Testis (tissue), 3 donors: ENCODE measurements around the gene OVCH2. TPM values are rescaled to one million over a fixed set of nuclear protein-coding genes. Genes with fewer than 3 reads are reported as not detected.

Experiments
- DNase-seq: peaks from one replicate; pipeline ENCODE4 v3.0.0-alpha.2; 2019
- H3K27ac ChIP-seq, 2 donors: fragments of 200-600 bp; sonication (generic); one replicate each; pipeline ENCODE4 v1.5.1; 2019
- H3K27me3 ChIP-seq: fragments of 200-600 bp; sonication (generic); one replicate; pipeline ENCODE4 v1.5.1; 2019
- H3K36me3 ChIP-seq: fragments of 200-600 bp; sonication (generic); one replicate; pipeline ENCODE4 v1.5.1; 2017; ENCODE audit warnings: low read depth; ENCODE audit errors: missing control alignments
- H3K4me1 ChIP-seq: fragments of 200-600 bp; sonication (generic); one replicate; pipeline ENCODE4 v1.5.1; 2019
- H3K4me3 ChIP-seq, 2 donors: fragments of 200-600 bp; sonication (generic); one replicate each; pipeline ENCODE4 v1.5.1; 2017 to 2019
- H3K9me3 ChIP-seq: fragments of 200-600 bp; sonication (generic); one replicate; pipeline ENCODE4 v1.5.1; 2017
- CTCF ChIP-seq, 3 experiments: fragments of 450-650 bp in 2 of 3; fragments of 200-600 bp in 1 of 3; sonication (generic) in 1 of 3; IDR thresholded peaks; one replicate each; pipeline ENCODE4 v1.5.1; 2016 to 2019; ENCODE audit warnings: antibody characterized with exemption in 3 of 3, mild to moderate bottlenecking in 2 of 3, moderate library complexity in 1 of 3
- POLR2A ChIP-seq: fragments of 450-650 bp; IDR thresholded peaks from one replicate; pipeline ENCODE4 v1.6.1; 2017; ENCODE audit warnings: antibody characterized with exemption, mild to moderate bottlenecking, moderate library complexity
- WGBS, 2 donors: methylation state at CpG; one replicate each; pipeline ENCODE4 v1.1.5; 2018; 5-methylcytosine and 5-hydroxymethylcytosine counted together
- intact Hi-C: fragments of 100-400 bp; cut with DNase I; formaldehyde crosslinking; loops from one replicate; pipeline ENCODE4 v1.15.1; 2023; ENCODE audit warnings: low total_unique reads
- polyA plus RNA-seq: library from polyadenylated mRNA; stranded (reverse); fragments of 350-450 nt; fragmentation: Illumina TruSeq; extraction: RNeasy Lipid Tissue Mini Kit (QIAGEN cat#74804); gene quantifications from one replicate; pipeline ENCODE4 v1.2.3, GENCODE V29; 2014; ENCODE audit warnings: low read depth, low replicate concordance; ENCODE audit not compliant: insufficient read depth
- total RNA-seq, 2 donors: library from RNA; depleted of rRNA; stranded (reverse); fragments of >200 nt; gene quantifications; one replicate each; pipeline ENCODE4 v1.2.3, GENCODE V29; 2016

The OVCH2 gene
- total and polyA plus RNA-seq, 3 donors from 2014 or later = 0.39 to 0.80 (median 0.68) TPM

GRCh38 chr11:7668911-7669310 is 37.4 kb downstream of the OVCH2 start:
- H3K9me3 ChIP-seq = no peaks in the 10 kb centered on the region
- H3K27ac ChIP-seq = peak overlapping the region in 1 of 2 donors; percentile 35
- H3K27me3 ChIP-seq = no peaks in the 10 kb centered on the region
- H3K4me3 ChIP-seq = no peak overlapping the region
- intact Hi-C loops = no loop called here
- TF ChIP-seq CTCF (IDR thresholded peaks at IDR 0.05) (no peak), POLR2A (no peak)
- H3K36me3 ChIP-seq = no peaks in the 10 kb centered on the region
- no peak for DNase-seq
- H3K4me1 ChIP-seq = peaks cover 25% of the 10 kb centered on the region
- WGBS, 2 donors = 69 to 75% methylated on average over 5 of the region's 5 CpGs

GRCh38 chr11:7668464-7668863 is 37.8 kb downstream of the OVCH2 start:
- TF ChIP-seq POLR2A = no peak
- no peak for TF ChIP-seq CTCF (IDR thresholded peaks at IDR 0.05)
- Histone ChIP-seq H3K27me3 (no peaks in the 10 kb centered on the region), H3K4me3 (no peak overlapping the region), H3K36me3 (no peaks in the 10 kb centered on the region), H3K9me3 (no peaks in the 10 kb centered on the region), H3K27ac (peak overlapping the region in 1 of 2 donors; percentile 35), H3K4me1 (peaks cover 25% of the 10 kb centered on the region)
- DNase-seq = no peak
- WGBS, 2 donors = 52 to 66% methylated on average over 7 of the region's 7 CpGs
- intact Hi-C loops = no loop called here

GRCh38 chr11:7667460-7667859 is 38.8 kb downstream of the OVCH2 start:
- no peak overlapping the region for H3K27ac ChIP-seq
- peaks cover 18% of the 10 kb centered on the region for H3K4me1 ChIP-seq
- H3K27me3 ChIP-seq = no peaks in the 10 kb centered on the region
- WGBS, 2 donors = 62 to 75% methylated on average over 2 of the region's 2 CpGs
- TF ChIP-seq CTCF (IDR thresholded peaks at IDR 0.05) (no peak), POLR2A (no peak)
- no peaks in the 10 kb centered on the region for H3K9me3 ChIP-seq
- intact Hi-C loops = no loop called here
- no peaks in the 10 kb centered on the region for H3K36me3 ChIP-seq
- no peak overlapping the region for H3K4me3 ChIP-seq
- DNase-seq = no peak

- WGBS, 2 donors = 85 to 91% methylated on average over 4 to 7 of the region's 7 CpGs
- Histone ChIP-seq H3K4me1 (peaks cover 9% of the 10 kb centered on the region), H3K4me3 (no peak overlapping the region), H3K36me3 (no peaks in the 10 kb centered on the region), H3K27ac (no peak overlapping the region), H3K27me3 (no peaks in the 10 kb centered on the region), H3K9me3 (no peaks in the 10 kb centered on the region)
- TF ChIP-seq CTCF (IDR thresholded peaks at IDR 0.05) = no peak
- no peak for TF ChIP-seq POLR2A
- intact Hi-C loops = no loop called here
- DNase-seq = no peak
Measured at GRCh38 chr11:7666292-7666866, 39.9 kb downstream of the OVCH2 start.
